Hepatocyte (in vitro differentiated cells): ENCODE measurements around the gene OR10P1. TPM values are rescaled to one million over a fixed set of nuclear protein-coding genes. Genes with fewer than 3 reads are reported as not detected.
"Not testable (repeated sequence)": the region's sequence is repeated elsewhere in the genome, so short reads cannot be mapped to it uniquely, and the experiment has no call there.

Source experiments
- DNase-seq: peaks from one replicate; pipeline ENCODE4 v3.0.0-alpha.2; 2016; ENCODE audit warnings: low spot score
- H2AFZ ChIP-seq: fragments of 200-600 bp; sonication (generic); 2 replicates; pipeline ENCODE4 v1.6.0; 2016; ENCODE audit warnings: antibody characterized with exemption, mild to moderate bottlenecking
- H3K27ac ChIP-seq: fragments of 200-600 bp; sonication (generic); 2 replicates; pipeline ENCODE4 v1.5.1; 2016; ENCODE audit warnings: mild to moderate bottlenecking
- H3K27me3 ChIP-seq: fragments of 200-600 bp; sonication (generic); 2 replicates; pipeline ENCODE4 v1.6.1; 2016
- H3K36me3 ChIP-seq: fragments of 200-600 bp; sonication (generic); replicated peaks from 2 replicates; pipeline ENCODE4 v1.5.1; 2016; ENCODE audit warnings: low read depth; ENCODE audit not compliant: insufficient read depth
- H3K4me1 ChIP-seq: fragments of 200-600 bp; sonication (generic); 2 replicates; pipeline ENCODE4 v1.5.1; 2016; ENCODE audit warnings: mild to moderate bottlenecking, moderate library complexity; ENCODE audit not compliant: insufficient read depth
- H3K4me2 ChIP-seq: fragments of 200-600 bp; sonication (generic); 2 replicates; pipeline ENCODE4 v1.6.0; 2016
- H3K4me3 ChIP-seq: fragments of 200-600 bp; sonication (generic); 2 replicates; pipeline ENCODE4 v1.5.1; 2016; ENCODE audit warnings: mild to moderate bottlenecking
- H3K79me2 ChIP-seq: fragments of 200-600 bp; sonication (generic); 2 replicates; pipeline ENCODE4 v1.6.0; 2017; ENCODE audit warnings: mild to moderate bottlenecking
- H3K9me2 ChIP-seq: fragments of 200-600 bp; sonication (generic); replicated peaks from 2 replicates; pipeline ENCODE4 v1.6.0; 2017; ENCODE audit warnings: mild to moderate bottlenecking; ENCODE audit not compliant: insufficient read depth
- H3K9me3 ChIP-seq: fragments of 200-600 bp; sonication (generic); 2 replicates; pipeline ENCODE4 v1.5.1; 2016; ENCODE audit warnings: low read depth, mild to moderate bottlenecking
- H4K20me1 ChIP-seq: fragments of 200-600 bp; sonication (generic); 2 replicates; pipeline ENCODE4 v1.6.0; 2016; ENCODE audit warnings: mild to moderate bottlenecking; ENCODE audit not compliant: insufficient read depth, poor library complexity, severe bottlenecking
- CTCF ChIP-seq: fragments of 200-600 bp; sonication (generic); IDR thresholded peaks from 2 replicates; pipeline ENCODE4 v1.5.1; 2016; ENCODE audit warnings: antibody characterized with exemption, mild to moderate bottlenecking; ENCODE audit not compliant: poor library complexity
- EZH2 ChIP-seq: fragments of 200-600 bp; sonication (generic); IDR thresholded peaks from 2 replicates; pipeline ENCODE4 v1.6.1; 2016; ENCODE audit warnings: antibody characterized with exemption, mild to moderate bottlenecking, borderline replicate concordance
- EZH2phosphoT487 ChIP-seq: fragments of 200-600 bp; sonication (generic); IDR thresholded peaks from one replicate; pipeline ENCODE4 v1.6.1; 2018; ENCODE audit warnings: antibody characterized with exemption, mild to moderate bottlenecking, low read depth, moderate library complexity; ENCODE audit not compliant: unreplicated experiment, severe bottlenecking
- WGBS: methylation state at CpG from one replicate; pipeline ENCODE4 v1.1.6; 2016; ENCODE audit warnings: low lambda C conversion rate; ENCODE audit errors: missing lambda C conversion rate; 5-methylcytosine and 5-hydroxymethylcytosine counted together
- polyA plus RNA-seq: library from polyadenylated mRNA; unstranded; fragments of >200 nt; fragmentation: Nextera tagmentation; extraction: Ambion mirVana; gene quantifications from 2 replicates; pipeline ENCODE4 v1.2.1, GENCODE V29; 2016
- total RNA-seq: library from RNA; depleted of rRNA; stranded (reverse); fragments of >200 nt; gene quantifications from 2 replicates; pipeline ENCODE4 v1.2.3, GENCODE V29; 2014

The OR10P1 gene
- total and polyA plus RNA-seq, 2 experiments from 2014 or later = not detected

GRCh38 chr12:55644591-55644990 is 7.9 kb downstream of the OR10P1 start:
- Histone ChIP-seq H3K4me2 (no peak overlapping the region), H3K9me3 (no peaks in the 10 kb centered on the region), H3K36me3 (no peaks in the 10 kb centered on the region), H3K9me2 (no peaks in the 10 kb centered on the region), H3K4me3 (no peak overlapping the region), H4K20me1 (no peaks in the 10 kb centered on the region), H2AFZ (no peak overlapping the region), H3K4me1 (peaks cover under 1% of the 10 kb centered on the region), H3K27me3 (no peaks in the 10 kb centered on the region), H3K27ac (no peak overlapping the region), H3K79me2 (no peaks in the 10 kb centered on the region)
- 69% methylated on average over 1 of the region's 1 CpG for WGBS
- no peak for DNase-seq
- no peak for TF ChIP-seq EZH2
- no peak for TF ChIP-seq CTCF
- TF ChIP-seq EZH2phosphoT487 = no peak

- WGBS = 89% methylated on average over 5 of the region's 5 CpGs
- Histone ChIP-seq H3K4me2 (no peak overlapping the region), H2AFZ (no peak overlapping the region)
Observed at GRCh38 chr12:55647027-55647426, 10.3 kb downstream of the OR10P1 start.

GRCh38 chr12:55650620-55651298 is 14.1 kb downstream of the OR10P1 start:
- 36% methylated on average over 4 of the region's 4 CpGs for WGBS
- H3K79me2 ChIP-seq, H4K20me1 ChIP-seq, H3K9me3 ChIP-seq, H3K9me2 ChIP-seq, H3K36me3 ChIP-seq, H3K4me3 ChIP-seq, H3K4me2 ChIP-seq, H3K27me3 ChIP-seq, H2AFZ ChIP-seq: not testable (repeated sequence)
- Histone ChIP-seq H3K4me1 (peaks cover 13% of the 10 kb centered on the region), H3K27ac (peak overlapping the region; percentile 88)
- peak; percentile 60 for DNase-seq

More at GRCh38 chr12:55647027-55647426, 10.3 kb downstream of the OR10P1 start:
- Histone ChIP-seq H3K27me3 (no peaks in the 10 kb centered on the region), H3K4me1 (peaks cover 13% of the 10 kb centered on the region), H3K4me3 (no peak overlapping the region), H3K79me2 (no peaks in the 10 kb centered on the region), H3K9me2 (no peaks in the 10 kb centered on the region), H3K9me3 (no peaks in the 10 kb centered on the region), H4K20me1 (no peaks in the 10 kb centered on the region), H3K36me3 (no peaks in the 10 kb centered on the region), H3K27ac (no peak overlapping the region)
- TF ChIP-seq EZH2 (no peak), CTCF (no peak), EZH2phosphoT487 (no peak)
- no peak for DNase-seq

GRCh38 chr12:55651299-55651683 is 14.6 kb downstream of the OR10P1 start:
- Histone ChIP-seq H4K20me1 (no peaks in the 10 kb centered on the region), H3K79me2 (no peaks in the 10 kb centered on the region), H3K27ac (peak overlapping the region; percentile 88), H3K4me2 (peak overlapping the region; percentile 37), H3K27me3 (no peaks in the 10 kb centered on the region), H3K4me3 (no peak overlapping the region), H3K4me1 (peaks cover 13% of the 10 kb centered on the region), H3K9me2 (no peaks in the 10 kb centered on the region), H2AFZ (no peak overlapping the region), H3K36me3 (no peaks in the 10 kb centered on the region), H3K9me3 (no peaks in the 10 kb centered on the region)
- TF ChIP-seq EZH2phosphoT487 = no peak
- TF ChIP-seq EZH2 = no peak
- no peak for TF ChIP-seq CTCF
- WGBS = 60% methylated on average over 5 of the region's 5 CpGs
- DNase-seq = peak; percentile 38
